Gastroesophageal sphincter (tissue), 3 donors: ENCODE results near the gene KDM3B.

Source experiments
- EP300 ChIP-seq: sonication (generic); formaldehyde crosslinking; IDR thresholded peaks from one replicate; pipeline ENCODE4 v1.6.1; 2017; ENCODE audit warnings: antibody characterized with exemption, mild to moderate bottlenecking
- POLR2A ChIP-seq, 2 donors: fragments of 450-650 bp; IDR thresholded peaks; one replicate each; pipeline ENCODE4 v1.6.1; 2017; ENCODE audit warnings: antibody characterized with exemption in 2 of 2, mild to moderate bottlenecking in 2 of 2, moderate library complexity in 1 of 2
- TF ChIP-seq, protein P1 (sequence below), 4 experiments: fragments of 200-600 bp in 2 of 4; fragments of 450-650 bp in 2 of 4; sonication (generic) in 1 of 4; IDR thresholded peaks; one replicate each; pipeline ENCODE4 v1.5.1; 2017 to 2019; ENCODE audit warnings: antibody characterized with exemption in 4 of 4, mild to moderate bottlenecking in 2 of 4, moderate library complexity in 2 of 4

GRCh38 chr5:138476918-138477317 lies 124.4 kb downstream of the KDM3B start:
- TF ChIP-seq, protein P1, sequence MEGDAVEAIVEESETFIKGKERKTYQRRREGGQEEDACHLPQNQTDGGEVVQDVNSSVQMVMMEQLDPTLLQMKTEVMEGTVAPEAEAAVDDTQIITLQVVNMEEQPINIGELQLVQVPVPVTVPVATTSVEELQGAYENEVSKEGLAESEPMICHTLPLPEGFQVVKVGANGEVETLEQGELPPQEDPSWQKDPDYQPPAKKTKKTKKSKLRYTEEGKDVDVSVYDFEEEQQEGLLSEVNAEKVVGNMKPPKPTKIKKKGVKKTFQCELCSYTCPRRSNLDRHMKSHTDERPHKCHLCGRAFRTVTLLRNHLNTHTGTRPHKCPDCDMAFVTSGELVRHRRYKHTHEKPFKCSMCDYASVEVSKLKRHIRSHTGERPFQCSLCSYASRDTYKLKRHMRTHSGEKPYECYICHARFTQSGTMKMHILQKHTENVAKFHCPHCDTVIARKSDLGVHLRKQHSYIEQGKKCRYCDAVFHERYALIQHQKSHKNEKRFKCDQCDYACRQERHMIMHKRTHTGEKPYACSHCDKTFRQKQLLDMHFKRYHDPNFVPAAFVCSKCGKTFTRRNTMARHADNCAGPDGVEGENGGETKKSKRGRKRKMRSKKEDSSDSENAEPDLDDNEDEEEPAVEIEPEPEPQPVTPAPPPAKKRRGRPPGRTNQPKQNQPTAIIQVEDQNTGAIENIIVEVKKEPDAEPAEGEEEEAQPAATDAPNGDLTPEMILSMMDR (IDR thresholded peaks at IDR 0.05) = no peak
- TF ChIP-seq POLR2A (IDR thresholded peaks at IDR 0.05) = no peak
- no peak for TF ChIP-seq EP300
